Tibial nerve (tissue), 4 donors: ENCODE data around the gene FSD1.

Source experiments
- CTCF ChIP-seq, 5 experiments: fragments of 200-600 bp in 3 of 5; fragments of 450-650 bp in 2 of 5; sonication (generic) in 3 of 5; IDR thresholded peaks; one replicate each; pipeline ENCODE4 v1.5.1; 2016 to 2019; ENCODE audit warnings: antibody characterized with exemption in 5 of 5, mild to moderate bottlenecking in 3 of 5, moderate library complexity in 2 of 5
- EP300 ChIP-seq, 2 donors: sonication (generic); formaldehyde crosslinking; IDR thresholded peaks; one replicate each; pipeline ENCODE4 v1.6.1; 2017; ENCODE audit warnings: antibody characterized with exemption in 2 of 2, mild to moderate bottlenecking in 1 of 2
- POLR2A ChIP-seq, 2 donors: fragments of 450-650 bp; IDR thresholded peaks; one replicate each; pipeline ENCODE4 v1.6.1; 2017; ENCODE audit warnings: antibody characterized with exemption in 2 of 2, mild to moderate bottlenecking in 2 of 2, moderate library complexity in 2 of 2

DNA sequence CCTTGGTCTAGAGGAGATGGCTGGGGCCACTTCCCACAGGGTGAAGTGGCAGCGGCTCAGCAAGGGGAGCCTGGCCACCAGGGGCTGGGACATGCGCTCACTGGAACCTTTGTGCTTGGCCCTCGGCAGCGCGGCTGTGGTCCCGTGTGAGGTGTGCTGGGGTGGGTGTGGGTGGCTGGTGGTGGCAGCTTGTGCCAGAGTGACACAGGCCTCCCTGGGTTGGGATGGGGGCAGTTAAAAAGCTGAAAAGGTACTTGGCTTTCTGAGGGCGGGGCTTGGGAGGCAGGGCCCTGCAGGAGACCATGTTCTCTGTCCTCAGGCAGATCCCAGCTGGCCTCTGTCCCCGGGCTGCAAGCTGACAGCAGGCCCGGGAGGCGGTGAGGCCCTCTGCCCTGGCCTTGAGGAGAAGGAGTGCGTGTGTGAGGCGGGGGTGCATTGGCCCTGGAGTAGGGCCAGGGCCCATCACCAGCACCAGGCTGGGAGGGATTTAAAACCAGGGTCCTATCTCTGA is 56.3 kb downstream of the FSD1 start:
- no peak for TF ChIP-seq CTCF (IDR thresholded peaks at IDR 0.05)
- TF ChIP-seq POLR2A (IDR thresholded peaks at IDR 0.05): no peak
- TF ChIP-seq EP300 (IDR thresholded peaks at IDR 0.05): no peak
